D341Med (cell line): ENCODE measurements around the gene MYBPC3.

Source experiments
- DNase-seq: peaks from one replicate; pipeline ENCODE4 v3.0.0; 2012; ENCODE audit warnings: low spot score

Gene MYBPC3

DNA sequence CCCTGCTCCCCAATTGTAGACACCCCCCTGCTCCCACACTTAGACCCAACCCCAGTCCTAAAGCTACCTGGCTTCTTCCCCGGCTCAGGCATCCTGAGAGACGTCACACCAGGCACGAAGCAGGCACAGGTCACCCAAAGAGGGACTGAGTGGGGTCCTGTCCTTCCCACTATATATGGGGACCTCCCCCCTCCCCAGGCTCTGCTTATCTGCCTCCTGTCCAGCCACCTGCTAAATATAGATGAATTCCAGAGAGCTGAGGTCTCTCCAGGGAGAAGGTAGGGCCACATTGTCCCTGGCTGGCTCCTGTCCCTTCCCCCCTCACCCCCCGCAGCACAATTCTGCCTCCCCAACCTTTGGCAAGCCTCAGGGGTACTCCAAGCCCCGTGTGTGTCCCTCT, at the start of gene MYBPC3:
TSS of gene MYBPC3 (minus strand) at position 147 of the 400 bp plus-strand sequence. CDS start at position 92, 55 bp downstream.
- no peak for DNase-seq

DNA sequence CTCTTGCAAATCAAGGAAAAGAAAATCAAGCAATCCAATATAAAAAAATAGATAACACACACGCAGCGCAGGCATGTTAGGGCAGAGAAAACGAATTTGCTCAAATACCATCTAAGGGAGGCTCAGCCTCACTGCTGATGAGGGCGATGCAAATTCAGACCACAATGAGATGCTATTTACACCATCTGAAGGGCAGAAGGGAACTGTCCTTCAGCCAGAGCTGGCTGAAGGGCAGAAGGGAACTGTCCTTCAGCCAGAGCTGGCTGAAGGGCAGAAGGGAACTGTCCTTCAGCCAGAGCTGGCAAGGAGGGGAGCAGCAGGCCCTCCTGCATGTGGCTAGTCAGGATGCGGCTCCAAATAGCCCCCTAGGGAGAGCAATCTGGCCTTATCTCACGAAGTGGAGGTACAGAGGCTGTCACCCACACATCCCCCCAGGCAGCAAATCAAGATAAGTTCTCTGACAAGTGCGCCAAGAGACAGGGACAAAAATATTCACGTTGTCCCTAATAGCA, 48.3 kb upstream of the MYBPC3 start:
- DNase-seq, result no peak

DNA sequence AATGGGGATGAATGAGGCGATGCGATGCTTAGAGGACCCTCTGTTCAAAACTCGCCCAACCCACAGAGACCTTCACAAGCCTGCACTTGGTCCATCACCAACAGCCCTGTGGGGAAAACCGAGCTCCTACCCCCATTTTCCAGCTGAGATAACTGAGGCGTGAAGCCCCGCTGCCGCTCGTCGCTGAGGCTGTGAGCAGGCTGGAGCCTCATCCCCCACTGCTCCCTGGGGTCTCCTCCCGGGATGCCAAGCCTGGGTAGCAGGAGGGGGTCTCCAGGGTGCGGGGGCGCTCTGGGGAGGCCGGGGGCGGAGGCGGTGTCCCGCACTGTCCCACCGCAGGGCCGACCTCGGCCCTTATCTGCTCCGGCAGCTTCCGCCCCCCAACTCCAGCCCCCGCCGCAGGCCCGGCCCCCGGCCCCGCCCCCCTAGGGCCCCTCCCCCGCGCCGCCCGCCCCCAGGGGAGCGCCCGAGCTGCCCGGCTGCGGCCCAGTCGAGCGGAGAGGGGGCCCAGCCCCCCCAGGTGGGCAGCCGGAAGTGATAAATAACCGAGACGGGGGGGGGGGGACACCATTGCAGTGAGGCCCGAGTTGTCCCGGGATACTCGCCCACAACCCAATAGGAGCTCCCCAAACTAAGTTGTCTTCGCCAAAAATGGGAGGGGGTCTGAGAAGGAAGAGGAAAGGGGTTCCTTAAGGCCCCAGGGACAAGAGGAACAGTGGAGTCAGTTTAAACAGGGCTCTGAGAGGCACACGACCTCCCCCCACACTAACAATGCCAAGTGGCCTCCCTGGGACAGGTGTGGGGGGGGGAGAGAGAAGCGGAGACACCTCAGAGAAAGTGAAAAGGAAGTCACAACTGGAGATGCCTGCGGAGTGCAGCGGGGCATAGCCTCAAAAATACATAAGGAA, 47.6 kb upstream of the MYBPC3 start:
- no peak for DNase-seq

DNA sequence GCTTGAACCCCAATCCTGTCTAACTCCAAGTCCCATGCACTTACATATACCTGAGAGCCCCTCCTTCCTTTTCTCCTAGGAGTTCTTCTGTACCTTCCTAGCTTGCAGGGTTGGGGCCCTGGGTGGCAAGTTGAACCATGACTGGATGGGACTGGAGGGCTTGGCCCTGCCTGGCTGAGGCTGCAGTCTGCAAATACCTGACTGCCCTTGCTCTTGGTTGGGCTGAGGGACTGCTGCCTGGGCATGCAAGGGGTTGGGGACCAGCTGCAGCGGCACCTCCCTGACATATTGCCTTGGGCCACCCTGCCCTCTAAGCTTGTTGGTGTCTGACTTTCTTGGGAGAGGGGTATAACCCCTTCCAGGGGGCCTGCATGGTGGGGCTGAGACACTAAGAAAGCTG, 46.0 kb upstream of the MYBPC3 start:
- DNase-seq, result no peak

DNA sequence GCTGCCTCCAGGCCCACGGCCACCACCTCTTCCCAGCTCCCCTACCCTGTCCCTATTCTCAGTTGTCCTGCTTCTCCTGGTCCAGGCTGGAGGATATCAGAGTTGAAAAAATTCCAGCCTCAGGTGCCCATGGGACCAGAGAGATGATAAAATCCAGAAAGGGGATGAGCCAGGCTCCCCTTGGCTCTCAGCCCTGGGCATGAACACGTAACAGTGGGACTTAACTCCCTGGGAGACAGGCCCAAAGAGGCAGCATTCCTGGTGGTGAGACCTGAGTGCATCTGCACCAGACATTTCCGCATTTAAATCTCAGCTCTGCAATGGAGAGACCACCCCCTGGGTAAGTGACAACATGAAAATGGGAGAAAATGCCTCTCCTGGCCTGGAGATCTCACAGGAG, 45.5 kb upstream of the MYBPC3 start:
- no peak for DNase-seq

DNA sequence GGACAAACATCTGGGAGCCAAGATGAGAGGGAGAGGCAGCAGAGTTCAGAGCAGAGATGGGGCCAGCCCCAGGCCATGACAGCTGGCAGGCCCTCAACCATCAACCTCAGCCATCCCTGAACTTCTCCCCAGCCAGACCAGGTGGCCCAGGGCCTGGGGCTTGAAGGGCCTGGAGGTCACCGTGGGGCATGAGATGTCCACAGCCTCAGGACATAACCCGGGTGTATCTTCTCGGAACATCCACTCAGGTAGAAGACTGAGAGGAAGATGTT, 43.5 kb upstream of the MYBPC3 start:
- no peak for DNase-seq

DNA sequence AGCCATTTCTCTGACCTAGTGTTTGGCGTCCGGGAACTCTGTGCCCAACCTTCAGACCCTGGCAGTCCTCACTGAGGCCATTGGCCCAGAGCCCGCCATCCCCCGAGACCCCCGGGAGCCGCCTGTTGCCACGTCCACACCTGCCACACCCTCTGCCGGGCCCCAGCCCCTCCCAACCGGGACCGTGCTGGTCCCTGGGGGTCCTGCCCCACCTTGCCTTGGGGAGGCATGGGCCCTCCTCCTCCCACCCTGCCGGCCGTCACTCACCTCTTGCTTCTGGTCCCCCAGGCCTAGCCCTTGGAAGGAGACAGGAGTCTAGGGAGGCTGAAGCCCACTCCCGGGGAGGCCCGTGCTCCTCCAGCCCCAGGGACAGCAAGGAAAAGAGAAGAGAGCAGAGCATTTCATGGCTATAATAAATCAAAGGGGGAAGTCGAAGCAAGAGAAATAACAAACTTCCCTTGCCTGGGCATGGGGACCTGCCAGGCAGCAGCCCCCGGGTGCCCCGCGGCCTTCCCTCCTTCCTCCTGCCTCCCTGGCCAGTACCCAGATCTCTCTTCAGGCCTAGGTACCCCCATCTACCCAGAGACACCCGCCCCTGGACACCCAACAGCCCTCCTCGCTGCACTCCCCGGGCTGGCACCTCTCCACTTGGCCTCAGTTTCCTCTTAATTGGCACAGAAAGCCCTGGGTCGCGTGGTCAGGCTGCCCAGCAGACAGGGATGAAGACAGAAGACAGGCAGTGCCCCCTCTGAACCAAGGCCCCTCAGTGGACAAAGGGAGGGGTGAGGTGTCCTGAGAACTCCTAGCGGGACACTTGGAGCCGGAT, 42.9 kb upstream of the MYBPC3 start:
- DNase-seq, result no peak

DNA sequence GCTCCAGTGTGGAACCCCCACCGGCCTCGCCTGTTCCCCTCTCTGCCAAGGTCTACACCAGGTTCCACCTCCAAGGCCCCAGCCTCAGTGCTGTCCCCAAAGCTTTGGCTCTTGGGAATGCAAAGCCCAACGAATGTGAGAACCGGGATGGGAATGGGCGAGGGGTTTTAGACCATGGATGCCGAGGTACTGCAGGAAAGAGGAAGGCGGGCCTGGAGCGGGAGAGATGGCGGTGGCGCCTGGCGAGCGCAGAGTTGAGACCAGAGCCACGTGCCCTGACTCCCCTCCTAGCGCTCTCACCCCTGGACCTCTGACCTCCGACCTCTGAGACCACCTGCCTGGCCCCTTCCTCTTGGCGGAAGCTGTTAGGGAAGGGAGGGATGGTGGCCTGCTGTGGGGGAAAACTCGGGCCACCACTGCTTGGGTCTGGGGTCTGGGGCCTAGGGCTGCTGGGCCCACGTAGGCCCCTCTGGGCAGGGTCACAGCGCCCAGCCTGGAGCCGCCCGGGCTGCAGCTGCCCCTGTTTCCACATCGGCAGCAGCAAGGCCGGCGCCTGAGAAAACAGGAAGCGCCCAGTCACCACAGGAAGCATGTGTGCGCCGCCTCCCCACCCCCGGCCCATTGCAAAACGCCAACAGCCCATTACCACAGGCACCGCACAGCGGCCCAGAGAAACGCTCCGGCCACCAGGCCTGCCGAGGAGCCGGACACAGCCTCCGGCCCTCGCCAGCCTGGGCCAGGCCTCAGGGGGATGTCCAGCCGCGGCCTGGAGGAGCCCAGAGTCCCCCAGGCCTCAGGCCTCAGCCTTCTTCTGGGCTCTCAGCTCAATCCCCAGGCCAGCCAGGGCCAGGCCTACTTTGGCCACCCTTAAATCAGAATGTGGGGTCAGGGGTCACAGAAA, 42.1 kb upstream of the MYBPC3 start:
- no peak for DNase-seq

DNA sequence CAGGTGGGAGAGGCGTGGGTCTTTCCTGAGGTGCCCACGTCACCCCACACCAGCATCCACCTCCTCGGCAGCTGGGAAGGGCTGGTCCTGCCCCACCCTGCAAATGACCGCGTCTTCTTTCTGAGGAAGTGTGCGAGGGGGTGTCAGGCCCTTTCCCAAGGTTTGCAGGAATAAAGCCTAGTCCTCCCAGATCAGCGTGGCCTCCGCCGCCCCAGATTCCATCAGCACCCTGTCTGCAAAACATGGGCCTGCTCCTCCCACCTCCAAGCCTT, 41.5 kb upstream of the MYBPC3 start:
- peak; percentile 26 for DNase-seq

DNA sequence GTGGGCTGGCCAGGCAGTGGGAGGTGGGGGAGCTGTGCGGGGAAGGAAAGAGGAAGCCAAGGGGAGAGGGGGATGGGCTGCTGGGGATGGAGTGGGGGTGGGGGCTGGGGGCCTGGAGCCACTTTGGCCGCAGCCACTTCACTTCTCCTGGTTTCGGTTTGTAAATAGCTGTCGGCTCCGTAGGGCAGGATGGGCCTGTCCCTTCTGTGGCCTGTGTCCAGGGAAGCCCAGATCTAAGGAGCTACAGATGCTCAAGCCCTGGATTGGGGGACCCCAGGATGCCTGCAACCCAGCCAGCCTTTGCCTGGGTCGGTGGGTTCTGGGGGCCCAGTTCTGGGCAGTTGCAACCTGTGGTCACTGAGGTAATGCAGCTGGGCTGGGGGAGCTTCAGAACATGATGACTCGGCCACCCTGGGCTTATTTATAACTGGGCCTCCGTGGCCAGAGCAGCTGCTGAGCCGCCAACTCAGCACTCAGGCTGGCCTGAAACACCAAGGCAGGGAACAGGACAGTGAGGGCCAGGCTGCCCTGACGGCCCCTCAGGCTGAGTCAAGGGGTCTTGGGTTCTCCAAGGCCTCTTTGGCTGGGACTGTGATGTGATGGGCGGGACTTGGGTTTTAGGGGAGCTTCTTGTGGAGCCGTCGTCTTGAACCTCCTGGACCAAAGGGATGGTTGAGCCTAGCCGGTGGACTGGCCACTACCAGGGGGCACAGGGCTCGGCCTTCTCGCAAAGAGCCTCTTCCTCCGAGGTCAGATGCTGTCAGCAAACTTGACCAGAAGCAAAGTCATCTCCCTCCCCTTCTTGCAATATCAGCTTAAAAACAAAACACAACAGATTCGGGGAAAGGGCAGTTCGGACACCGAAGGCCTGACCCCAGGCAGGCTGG, 40.9 kb upstream of the MYBPC3 start:
- DNase-seq, result peak; percentile 24

DNA sequence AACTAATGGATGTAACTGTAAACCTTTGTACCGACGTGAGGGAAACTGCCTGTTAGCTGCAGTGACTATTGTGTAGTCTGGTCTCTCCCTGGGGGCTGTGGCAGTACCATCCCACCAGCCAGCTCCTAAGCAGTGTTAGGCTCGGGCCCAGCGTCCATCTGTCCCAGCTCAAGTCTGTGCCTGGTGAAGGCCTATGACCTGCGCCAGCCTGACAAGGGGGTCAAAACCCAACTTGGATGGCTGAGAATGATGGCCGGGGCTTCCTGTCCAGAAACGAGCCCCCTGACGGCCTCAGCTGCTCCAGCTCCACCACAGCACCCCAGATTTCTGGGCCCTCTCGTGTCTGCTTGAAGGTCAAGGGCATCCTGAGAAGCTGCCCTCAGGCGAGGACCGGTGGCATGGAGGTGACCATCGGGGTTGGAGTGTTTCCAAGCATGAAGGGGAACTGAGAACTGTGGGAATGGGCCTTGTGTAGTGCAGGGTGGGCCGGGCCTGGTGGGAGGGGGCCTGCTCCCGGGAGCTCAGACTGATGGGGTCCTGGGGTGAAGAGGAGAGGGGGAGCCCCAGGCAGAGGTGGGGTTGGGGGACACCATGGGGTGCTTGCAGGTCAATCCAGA, 40.2 kb upstream of the MYBPC3 start:
- peak; percentile 20 for DNase-seq

DNA sequence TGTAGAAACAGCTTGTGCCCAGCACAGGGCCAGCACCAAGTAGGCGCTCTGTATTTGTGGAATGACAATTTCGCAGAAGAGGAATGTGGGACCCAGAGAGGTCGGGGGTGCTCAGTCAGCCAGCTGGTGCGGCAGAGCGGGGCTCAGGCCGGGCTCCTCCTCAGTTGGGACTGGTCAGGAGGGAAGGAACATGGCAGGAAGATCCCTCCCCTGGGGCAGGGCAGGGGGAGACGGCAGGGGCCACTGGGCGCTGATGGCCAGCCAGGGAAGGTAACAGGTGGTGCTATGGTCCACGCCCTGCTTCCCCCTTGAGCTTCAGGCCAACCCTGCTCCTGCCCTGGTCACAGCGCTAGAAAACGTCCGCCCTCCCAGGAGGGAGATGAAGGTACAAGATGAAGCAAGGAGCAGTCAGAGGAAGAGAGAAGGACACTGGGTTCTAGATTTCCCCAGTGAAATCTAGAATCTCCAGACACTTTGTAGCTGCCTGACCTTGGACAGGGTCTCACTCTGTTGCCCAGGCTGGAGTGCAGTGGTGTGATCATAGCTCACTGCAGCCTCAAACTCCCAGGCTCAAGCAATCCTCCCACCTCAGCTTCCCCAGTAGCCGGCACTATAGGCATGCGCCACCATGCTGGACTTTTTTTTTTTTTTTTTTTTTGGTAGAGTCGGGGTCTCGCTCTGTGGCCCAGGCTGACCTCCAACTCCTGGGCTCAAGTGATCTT, 39.4 kb upstream of the MYBPC3 start:
- peak; percentile 12 for DNase-seq

DNA sequence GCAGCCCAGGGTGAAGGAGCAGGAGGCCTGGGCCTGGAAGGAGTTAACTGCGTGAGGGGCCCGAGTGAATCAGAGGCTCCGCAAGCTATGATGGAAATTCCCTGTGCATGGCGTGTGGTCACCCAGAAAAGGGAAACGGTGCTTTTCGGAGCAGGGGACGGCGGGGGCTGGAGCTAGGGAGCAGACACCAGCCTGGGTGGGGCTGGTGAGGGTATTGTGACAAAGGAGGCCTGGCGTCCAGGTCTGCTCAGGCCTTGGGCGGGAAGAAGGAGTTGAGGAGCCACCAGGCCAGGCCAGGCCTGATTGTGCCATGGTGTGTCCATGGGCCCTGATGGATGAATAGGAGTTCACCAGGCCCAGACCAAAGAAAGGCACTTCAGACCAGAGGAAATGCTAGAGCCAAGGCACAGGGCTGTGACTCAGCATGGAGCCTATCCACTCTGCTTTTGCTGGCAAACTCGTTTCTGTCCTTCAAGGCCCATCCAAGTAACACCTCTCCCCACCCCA, 38.6 kb upstream of the MYBPC3 start:
- DNase-seq, result peak; percentile 18

DNA sequence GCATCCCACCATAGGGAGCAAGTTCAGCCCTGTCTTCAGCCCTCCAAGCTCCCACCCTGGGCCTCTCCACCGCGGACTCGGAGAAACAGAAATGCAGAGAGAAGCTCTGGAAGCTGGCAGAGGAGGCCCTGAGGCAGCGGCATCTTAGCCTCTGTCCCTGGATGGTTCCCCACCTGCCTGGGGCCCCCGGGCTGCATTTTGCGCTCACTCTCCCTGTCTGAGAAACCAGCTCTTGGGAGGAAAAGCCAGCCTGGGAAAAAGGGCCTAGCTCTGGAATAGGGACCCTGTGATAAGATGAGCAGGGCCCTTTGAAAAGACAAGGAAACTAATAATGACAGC, 37.9 kb upstream of the MYBPC3 start:
- no peak for DNase-seq

DNA sequence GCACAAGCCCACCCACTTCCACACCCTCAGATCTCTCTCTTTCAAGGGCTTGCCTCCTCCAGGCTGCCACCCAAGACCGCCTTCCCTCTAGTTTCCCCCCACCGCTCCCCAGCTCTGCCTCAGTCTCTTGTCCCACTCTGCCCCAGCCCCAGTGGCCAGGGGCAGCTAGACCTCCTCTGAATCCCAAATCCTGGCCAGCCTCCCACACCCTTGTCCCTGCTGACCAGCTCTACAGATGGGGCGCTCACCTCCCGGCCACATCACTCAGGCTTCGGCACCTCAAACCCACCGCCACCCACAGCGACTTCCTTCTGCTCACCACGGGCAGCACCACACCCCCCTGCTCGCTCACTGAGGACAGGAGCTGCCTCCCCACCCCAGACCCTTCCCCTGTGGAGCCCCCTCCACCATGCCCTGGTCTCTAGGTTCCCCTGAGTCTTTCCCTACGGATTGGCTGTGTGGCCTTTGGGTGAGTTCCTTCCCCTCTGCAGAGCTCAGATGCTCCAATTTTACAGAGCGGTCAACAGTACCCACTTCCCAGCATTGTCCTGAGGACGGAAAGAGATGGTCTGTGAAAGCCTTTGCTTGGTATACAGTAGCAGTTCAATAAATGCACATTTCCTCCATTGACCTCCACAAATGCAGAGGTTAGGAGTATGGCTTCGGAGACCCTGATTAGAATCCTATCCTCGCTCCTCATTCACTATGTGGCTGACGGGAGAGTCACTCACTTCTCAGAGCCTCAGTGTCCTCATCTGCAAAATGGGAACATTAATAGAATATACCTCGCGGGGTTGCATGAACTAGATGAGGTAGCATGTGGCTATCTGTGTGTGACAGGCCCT, 37.3 kb upstream of the MYBPC3 start:
- DNase-seq, result peak; percentile 19

DNA sequence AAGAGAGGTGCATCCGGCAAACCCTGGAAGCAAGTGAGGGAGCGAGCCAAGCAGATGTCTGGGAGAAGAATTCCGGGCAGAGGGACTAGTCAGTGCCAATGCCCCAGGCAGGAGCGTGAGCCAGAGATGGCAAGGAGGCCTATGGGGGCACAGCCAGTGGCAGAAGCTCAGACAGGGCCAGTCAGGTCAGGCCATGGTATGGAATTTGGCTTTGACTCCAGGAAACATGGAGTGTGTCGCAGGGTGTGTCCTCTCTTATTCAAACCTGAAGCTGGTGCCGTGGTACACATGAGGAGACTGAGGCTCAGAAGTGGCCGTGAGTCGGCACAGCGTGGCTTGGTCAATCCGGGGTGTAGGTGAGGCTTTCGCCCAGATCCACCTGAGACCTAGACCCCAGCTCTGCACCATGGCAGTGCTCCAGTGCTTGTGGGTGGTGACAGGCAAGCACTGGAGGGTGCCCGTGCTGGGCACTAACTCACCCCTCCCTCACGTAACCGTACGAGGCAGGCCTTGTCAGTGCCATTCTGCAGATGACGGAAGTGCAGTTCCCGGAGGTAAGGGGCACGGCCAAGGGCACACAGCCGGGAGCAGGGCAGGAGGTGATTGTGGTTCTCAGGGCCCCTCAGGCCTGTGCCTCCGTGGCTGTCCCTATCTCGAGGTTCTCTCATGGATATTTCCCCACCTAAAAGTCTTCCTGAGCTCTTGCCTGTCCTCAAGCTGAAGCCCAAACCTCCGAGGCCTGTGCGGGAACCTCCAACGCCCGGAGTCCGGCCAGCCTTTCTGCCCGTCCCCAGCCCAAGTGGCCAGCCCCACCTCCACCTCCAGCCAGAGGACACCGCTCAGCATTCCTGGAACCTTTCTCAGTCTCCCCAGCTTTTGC, 36.4 kb upstream of the MYBPC3 start:
- DNase-seq, result peak; percentile 17

DNA sequence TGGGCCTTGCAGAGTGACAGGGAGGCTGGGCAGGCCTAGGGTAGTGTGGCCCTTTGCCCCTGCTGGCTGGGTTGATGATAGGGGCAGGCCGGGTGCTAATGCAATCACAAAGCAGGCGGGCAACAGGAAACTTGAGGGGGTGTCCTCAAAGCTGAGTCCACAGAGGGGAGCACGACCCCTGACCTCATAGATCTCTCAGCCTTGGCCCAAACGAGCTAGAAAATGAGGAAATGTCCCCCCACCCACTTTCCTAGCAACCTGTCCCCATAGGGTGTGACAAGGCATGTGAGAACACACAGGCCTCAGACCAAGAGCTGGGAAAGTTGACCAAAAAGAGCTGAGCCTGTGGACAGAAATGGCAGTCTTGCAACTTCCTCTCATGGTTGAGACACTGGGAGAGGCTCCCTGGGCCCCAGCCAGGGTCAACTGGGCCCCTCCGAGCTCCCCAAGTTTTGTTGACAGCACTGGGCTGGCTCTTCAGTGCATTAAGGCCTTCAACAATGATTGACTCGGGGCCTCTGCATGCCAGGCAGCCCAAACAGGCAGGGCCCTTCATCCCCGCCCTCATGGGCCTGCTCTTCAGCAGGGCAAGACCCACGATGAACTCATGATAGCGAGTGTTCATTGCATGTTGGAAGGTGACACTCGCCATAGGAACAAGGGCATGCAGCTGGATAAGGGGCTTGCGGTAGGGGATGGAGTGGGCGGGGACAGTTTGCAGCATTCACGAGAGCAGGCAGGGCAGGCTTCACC, 35.6 kb upstream of the MYBPC3 start:
- DNase-seq, result peak; percentile 20
